Gastrocnemius medialis (tissue), 4 donors: ENCODE measurements around the gene AKAP13.

Experiments
- POLR2A ChIP-seq, 2 donors: fragments of 450-650 bp; IDR thresholded peaks; one replicate each; pipeline ENCODE4 v1.6.1; 2017; ENCODE audit warnings: antibody characterized with exemption in 2 of 2, mild to moderate bottlenecking in 2 of 2, moderate library complexity in 2 of 2
- TF ChIP-seq, protein P1 (sequence below), 5 experiments: fragments of 450-650 bp in 3 of 5; fragments of 200-600 bp in 2 of 5; sonication (generic) in 2 of 5; IDR thresholded peaks in 4 of 5; conservative IDR thresholded peaks in 1 of 5; 1 replicate in 4 of 5; 2 replicates in 1 of 5; pipeline ENCODE4 v1.5.1; 2016 to 2019; ENCODE audit warnings: antibody characterized with exemption in 5 of 5, mild to moderate bottlenecking in 3 of 5, moderate library complexity in 3 of 5

DNA sequence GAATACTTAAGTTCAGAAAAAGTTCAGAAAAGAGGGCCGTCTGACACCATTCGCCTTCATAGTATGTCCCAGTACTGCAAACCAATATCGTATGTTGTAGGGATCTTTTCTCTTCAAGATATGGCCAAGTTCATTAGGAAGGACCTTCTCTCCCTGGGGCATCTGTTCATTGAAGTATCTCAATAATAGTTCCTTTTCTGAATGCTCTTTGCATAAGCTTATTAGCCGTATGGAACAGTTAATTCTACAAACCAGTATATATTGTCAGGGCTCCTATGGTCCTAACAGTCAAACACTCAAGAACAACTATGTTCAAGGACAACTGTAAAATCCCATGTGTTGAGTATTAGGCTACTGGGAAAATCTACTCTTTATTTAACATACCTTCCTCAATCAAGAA is 211.2 kb downstream of the AKAP13 start:
- TF ChIP-seq, protein P1, sequence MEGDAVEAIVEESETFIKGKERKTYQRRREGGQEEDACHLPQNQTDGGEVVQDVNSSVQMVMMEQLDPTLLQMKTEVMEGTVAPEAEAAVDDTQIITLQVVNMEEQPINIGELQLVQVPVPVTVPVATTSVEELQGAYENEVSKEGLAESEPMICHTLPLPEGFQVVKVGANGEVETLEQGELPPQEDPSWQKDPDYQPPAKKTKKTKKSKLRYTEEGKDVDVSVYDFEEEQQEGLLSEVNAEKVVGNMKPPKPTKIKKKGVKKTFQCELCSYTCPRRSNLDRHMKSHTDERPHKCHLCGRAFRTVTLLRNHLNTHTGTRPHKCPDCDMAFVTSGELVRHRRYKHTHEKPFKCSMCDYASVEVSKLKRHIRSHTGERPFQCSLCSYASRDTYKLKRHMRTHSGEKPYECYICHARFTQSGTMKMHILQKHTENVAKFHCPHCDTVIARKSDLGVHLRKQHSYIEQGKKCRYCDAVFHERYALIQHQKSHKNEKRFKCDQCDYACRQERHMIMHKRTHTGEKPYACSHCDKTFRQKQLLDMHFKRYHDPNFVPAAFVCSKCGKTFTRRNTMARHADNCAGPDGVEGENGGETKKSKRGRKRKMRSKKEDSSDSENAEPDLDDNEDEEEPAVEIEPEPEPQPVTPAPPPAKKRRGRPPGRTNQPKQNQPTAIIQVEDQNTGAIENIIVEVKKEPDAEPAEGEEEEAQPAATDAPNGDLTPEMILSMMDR (IDR thresholded peaks at IDR 0.05 in 4 of 5, conservative IDR thresholded peaks at IDR 0.05 in 1 of 5), result no peak
- TF ChIP-seq POLR2A (IDR thresholded peaks at IDR 0.05), result no peak
